HG03442 (cell line): Measurements from ENCODE around the gene USP24.
"Not testable (repeated sequence)": the region's sequence is repeated elsewhere in the genome, so short reads cannot be mapped to it uniquely, and the experiment has no call there.

Experiments
- ATAC-seq: cut with Tn5 transposase; IDR thresholded peaks from one replicate; pipeline ENCODE4 v1.9.1; 2021; ENCODE audit warnings: mild to moderate bottlenecking, moderate library complexity; ENCODE audit not compliant: unreplicated experiment

Gene USP24

GRCh38 chr1:55129194-55129728 is 85.9 kb downstream of the USP24 start:
- ATAC-seq, result no peak

- ATAC-seq, result no peak
These were observed 86.7 kb downstream of the USP24 start for GRCh38 chr1:55128418-55128995.

GRCh38 chr1:55127827-55128343 is 87.3 kb downstream of the USP24 start:
- ATAC-seq, result peak; percentile 76

GRCh38 chr1:55124470-55124869 is 90.7 kb downstream of the USP24 start:
- peak; percentile 54 for ATAC-seq

GRCh38 chr1:55120538-55120937 is 94.6 kb downstream of the USP24 start:
- no peak for ATAC-seq

- no peak for ATAC-seq
These were observed 96.4 kb downstream of the USP24 start for GRCh38 chr1:55118651-55119329.

GRCh38 chr1:55117941-55118340 is 97.2 kb downstream of the USP24 start:
- no peak for ATAC-seq

- ATAC-seq, result not testable (repeated sequence)
These were observed 106.2 kb downstream of the USP24 start for GRCh38 chr1:55109005-55109404.

GRCh38 chr1:55107101-55107500 is 108.1 kb downstream of the USP24 start:
- no peak for ATAC-seq

- no peak for ATAC-seq
These were observed 111.3 kb downstream of the USP24 start for GRCh38 chr1:55103891-55104290.

- ATAC-seq, result no peak
These were observed 120.1 kb downstream of the USP24 start for GRCh38 chr1:55095095-55095494.

GRCh38 chr1:55092475-55092874 is 122.7 kb downstream of the USP24 start:
- ATAC-seq, result no peak

- no peak for ATAC-seq
These were observed 125.5 kb downstream of the USP24 start for GRCh38 chr1:55089683-55090082.

- ATAC-seq, result no peak
These were observed 126.8 kb downstream of the USP24 start for GRCh38 chr1:55088413-55088812.

- no peak for ATAC-seq
These were observed 127.7 kb downstream of the USP24 start for GRCh38 chr1:55087439-55087838.

GRCh38 chr1:55084257-55084656 is 130.9 kb downstream of the USP24 start:
- ATAC-seq, result no peak

GRCh38 chr1:55081905-55082296 is 133.3 kb downstream of the USP24 start:
- ATAC-seq, result no peak

GRCh38 chr1:55081188-55081904 is 133.8 kb downstream of the USP24 start:
- no peak for ATAC-seq

GRCh38 chr1:55079651-55080050 is 135.5 kb downstream of the USP24 start:
- no peak for ATAC-seq

- no peak for ATAC-seq
These were observed 136.7 kb downstream of the USP24 start for GRCh38 chr1:55078470-55078869.

- no peak for ATAC-seq
These were observed 138.8 kb downstream of the USP24 start for GRCh38 chr1:55076356-55076755.

- ATAC-seq, result no peak
These were observed 140.7 kb downstream of the USP24 start for GRCh38 chr1:55074455-55074854.
